AML-193 (cell line): ENCODE data around the gene ADA.
"Not testable (repeated sequence)": the region's sequence is repeated elsewhere in the genome, so short reads cannot be mapped to it uniquely, and the experiment has no call there.

Experiments
- DNase-seq, 2 experiments: peaks; one replicate each; lab custom pipeline; 2025; lab: John Stamatoyannopoulos, UW

The ADA gene

DNA sequence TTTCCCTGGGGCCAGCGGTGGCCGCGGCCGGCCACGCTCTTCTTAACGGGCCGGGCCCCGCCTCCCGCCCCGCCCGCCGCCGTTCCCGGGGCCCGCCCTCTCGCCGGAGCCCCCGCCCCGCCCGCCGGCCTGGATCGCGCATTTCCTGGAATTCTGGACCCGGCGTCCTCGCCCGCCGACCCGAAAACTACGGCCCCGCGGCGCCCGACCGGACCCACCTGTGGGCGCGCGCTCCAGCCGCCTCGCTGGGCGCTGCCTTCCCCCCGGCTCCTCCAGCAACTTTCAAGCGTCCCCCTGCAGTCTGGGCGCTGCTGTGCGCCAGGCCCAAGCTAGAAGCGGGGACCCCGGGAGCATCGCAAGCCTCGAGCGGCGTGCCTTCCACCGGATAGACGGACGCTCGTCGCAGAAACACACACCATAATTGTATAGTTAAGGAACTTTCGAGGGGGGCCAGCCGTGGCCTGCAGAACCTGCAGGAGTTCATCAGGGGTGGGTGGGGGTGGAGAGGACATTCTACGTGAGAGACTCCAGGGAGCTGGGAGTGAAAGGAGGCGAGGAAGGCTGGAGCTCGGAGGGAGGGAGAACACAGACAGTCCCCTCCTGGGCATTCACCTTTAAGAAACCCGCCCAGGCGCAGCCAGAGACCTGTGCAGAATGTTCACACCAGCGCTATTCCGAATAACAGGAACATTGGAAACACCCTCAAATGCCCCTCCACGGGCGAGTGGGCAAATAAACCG is at the start of gene ADA:
TSS of gene ADA (minus strand) at position 16 of the 740 bp plus-strand sequence. CDS start 92 bp downstream, outside the sequence.
- DNase-seq, result peak in 1 of 2 experiments; percentile 25

- DNase-seq, result no peak
These were observed 48.8 kb upstream of the ADA start for GRCh38 chr20:44700306-44700705.

DNA sequence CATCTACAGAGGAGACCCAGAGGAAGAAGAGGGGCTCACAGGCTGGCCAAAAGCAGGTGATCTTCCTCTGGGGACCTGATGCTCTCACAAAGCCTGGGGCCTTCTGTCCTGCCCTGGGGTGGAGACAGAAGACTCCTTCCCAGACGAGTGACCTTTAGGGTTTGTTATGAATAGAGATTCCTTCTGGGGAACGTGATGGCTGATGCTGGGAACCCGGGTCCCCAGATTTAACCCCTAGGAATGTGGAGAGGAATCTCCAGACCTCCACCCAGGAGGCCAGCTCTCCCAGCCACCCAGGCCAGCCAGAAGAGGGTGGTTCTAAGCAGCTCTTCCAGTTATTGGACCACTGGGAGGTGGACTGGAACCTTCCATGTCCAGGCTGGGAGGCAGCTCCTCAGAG is 46.9 kb upstream of the ADA start:
- no peak for DNase-seq

- not testable (repeated sequence) for DNase-seq
These were observed 45.5 kb upstream of the ADA start for GRCh38 chr20:44697041-44697440.

DNA sequence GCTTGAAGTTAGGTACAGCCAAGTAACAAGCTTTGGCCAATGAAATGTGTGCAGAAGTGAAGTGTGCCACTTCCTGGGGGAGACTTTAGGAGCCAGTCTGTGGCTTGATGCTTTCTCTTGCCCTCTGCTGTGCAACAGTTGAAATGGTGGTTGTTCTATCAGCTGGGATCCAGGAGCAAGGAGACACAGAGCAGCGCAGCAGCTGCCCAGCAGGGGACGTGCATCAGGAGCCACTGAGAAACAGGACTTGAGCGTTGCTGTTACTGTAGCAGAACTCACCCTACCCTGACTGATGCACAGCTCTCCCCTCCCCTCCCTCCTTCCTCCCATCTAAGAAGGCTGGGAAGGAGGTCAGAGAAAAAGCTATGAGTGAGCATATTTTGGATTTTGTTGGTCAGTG is 44.8 kb upstream of the ADA start:
- DNase-seq, result no peak

GRCh38 chr20:44695674-44696300 is 44.3 kb upstream of the ADA start:
- DNase-seq, result no peak

DNA sequence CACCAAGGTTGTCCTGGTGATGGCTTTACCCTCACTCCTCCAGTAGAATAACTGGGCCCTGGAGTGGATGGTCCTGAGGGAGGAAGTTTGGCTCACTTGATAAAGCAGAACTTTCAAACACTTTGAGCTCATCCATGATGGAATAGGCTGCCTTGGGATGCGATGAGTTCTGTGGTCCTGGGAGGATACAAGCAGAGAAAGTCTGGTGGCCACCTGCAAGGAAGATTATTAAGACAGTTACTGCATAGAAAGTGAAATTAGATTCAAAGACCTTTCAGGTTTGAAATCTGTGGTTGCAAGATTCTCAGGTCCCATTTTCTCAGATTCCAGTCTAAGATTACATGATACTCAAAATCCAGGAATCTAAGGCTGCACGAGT is 43.8 kb upstream of the ADA start:
- DNase-seq, result no peak

GRCh38 chr20:44694159-44694558 is 42.7 kb upstream of the ADA start:
- no peak for DNase-seq

DNA sequence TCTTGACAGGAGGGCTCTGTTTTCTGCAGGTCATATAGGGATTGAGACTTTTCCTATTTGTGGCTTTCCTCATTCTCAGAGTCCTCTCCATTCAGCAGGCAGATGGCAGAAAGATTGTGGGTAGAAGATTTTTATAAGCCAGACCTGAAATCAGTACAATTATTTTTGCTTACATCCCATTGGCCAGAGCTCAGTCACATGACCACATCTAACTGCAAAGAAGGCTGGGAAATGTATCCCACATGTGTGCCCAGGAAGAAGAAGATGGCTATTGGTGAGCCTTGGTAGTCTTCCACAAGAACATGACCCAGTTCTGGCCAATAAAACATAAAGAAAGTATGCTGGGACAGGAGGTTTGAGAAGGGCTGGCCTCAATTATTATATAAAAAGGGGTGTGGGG is 42.1 kb upstream of the ADA start:
- no peak for DNase-seq

DNA sequence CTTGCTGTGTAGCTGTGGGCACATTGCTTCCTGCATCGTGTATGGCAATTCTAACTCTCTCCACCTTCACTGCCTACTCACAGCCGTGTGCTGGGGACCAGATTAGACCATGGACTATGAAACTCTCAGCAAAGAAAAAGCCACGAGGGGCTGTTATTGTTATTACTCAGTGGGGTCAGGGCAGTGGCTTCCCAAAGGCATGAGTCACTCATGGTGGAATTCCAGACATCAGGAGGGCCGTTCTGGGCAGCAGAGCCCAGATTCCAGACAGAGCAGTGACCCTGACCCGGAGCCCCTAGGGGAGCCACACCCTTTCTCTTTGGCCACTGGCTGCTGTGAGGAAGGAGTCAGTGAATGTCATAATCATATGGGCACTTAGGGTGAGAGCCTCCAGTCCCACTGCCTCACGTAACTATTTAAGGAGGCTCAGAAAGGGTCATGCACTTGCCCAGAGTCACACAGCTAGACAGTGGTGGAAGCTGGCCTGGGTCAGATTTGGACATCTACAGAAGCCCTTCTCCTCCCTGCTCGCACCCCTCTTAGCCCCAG is 41.5 kb upstream of the ADA start:
- DNase-seq, result no peak

DNA sequence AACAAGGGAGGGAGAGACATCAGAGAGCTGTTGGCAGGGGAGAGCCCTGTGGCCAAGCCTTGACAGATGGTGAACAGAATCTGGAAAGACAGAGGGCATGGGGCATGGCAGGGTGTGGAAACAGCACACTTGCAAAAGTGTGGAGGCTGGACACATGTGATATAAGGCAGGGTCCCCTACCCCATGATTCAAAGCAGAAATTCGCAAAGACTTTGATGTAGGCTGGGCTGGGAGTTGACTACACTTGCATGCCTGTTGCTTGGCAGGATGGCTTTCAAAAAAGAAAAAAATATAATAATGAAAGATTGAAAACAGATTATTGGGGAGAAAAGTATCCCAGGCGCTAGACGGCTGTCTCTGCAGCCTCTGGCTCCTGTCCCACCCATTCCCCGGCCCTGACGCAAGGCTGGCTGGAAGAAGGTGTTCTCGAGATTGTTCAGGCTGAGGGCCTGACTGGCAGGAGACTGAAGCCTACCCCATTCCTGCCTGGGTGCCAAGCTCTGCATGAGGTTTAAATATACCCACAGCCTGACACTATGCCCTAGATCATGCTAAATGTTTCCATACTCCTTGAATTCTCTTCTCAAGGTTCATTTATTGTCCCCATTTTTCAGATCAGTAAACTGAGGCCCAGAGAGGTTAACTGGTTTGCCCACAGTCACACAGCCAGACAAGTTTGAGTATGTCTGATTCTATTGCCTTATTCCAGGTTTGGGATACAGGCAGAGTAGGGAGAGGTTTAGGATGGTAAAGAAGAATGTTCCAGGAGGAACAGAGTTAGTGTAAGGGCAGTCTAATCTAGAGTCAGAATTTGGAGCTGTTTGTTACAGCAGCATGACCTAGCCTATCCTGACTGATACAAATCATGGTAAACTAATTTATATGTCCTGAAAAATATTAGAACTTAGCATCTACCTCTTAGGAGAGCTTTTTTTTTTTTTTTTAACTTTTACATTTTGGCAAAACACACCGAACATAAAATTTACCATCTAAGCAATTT is 40.2 kb upstream of the ADA start:
- no peak for DNase-seq

- DNase-seq, result no peak
These were observed 39.4 kb upstream of the ADA start for GRCh38 chr20:44690781-44691423.

- no peak for DNase-seq
These were observed 38.3 kb upstream of the ADA start for GRCh38 chr20:44689809-44690208.

- no peak for DNase-seq
These were observed 36.6 kb upstream of the ADA start for GRCh38 chr20:44688053-44688625.

- DNase-seq, result no peak
These were observed 35.4 kb upstream of the ADA start for GRCh38 chr20:44686934-44687333.

- DNase-seq, result no peak
These were observed 32.8 kb upstream of the ADA start for GRCh38 chr20:44684047-44684967.

GRCh38 chr20:44683263-44684046 is 32.0 kb upstream of the ADA start:
- DNase-seq, result peak; percentile 65 to 87

GRCh38 chr20:44681796-44682566 is 30.5 kb upstream of the ADA start:
- no peak for DNase-seq
